ENCODE results near the gene MUC5AC.

MUC5AC gene

GRCh38 chr11:1121331-1121812, 36.4 kb upstream of the MUC5AC start:
- DNase-seq (ENCODE audit: low spot score) = no peak

- DNase-seq (ENCODE audit: low spot score) = no peak
Measured at GRCh38 chr11:1121813-1122663, 35.7 kb upstream of the MUC5AC start.

GRCh38 chr11:1122664-1123002, 35.1 kb upstream of the MUC5AC start:
- no peak for DNase-seq (ENCODE audit: low spot score)

- no peak for DNase-seq (ENCODE audit: low spot score)
Measured at GRCh38 chr11:1123970-1124369, 33.8 kb upstream of the MUC5AC start.

GRCh38 chr11:1125803-1126202, 31.9 kb upstream of the MUC5AC start:
- DNase-seq (ENCODE audit: low spot score) = no peak

GRCh38 chr11:1126491-1126926, 31.2 kb upstream of the MUC5AC start:
- DNase-seq (ENCODE audit: low spot score) = no peak

GRCh38 chr11:1126935-1127663, 30.7 kb upstream of the MUC5AC start:
- no peak for DNase-seq (ENCODE audit: low spot score)

- no peak for DNase-seq (ENCODE audit: low spot score)
Measured at GRCh38 chr11:1127664-1128162, 30.0 kb upstream of the MUC5AC start.

GRCh38 chr11:1128311-1129142, 29.2 kb upstream of the MUC5AC start:
- DNase-seq (ENCODE audit: low spot score) = no peak

- DNase-seq (ENCODE audit: low spot score) = no peak
Measured at GRCh38 chr11:1129143-1129610, 28.6 kb upstream of the MUC5AC start.

GRCh38 chr11:1129611-1130160, 28.1 kb upstream of the MUC5AC start:
- DNase-seq (ENCODE audit: low spot score) = no peak

- DNase-seq (ENCODE audit: low spot score) = no peak
Measured at GRCh38 chr11:1130276-1131032, 27.3 kb upstream of the MUC5AC start.

GRCh38 chr11:1131033-1131911, 26.5 kb upstream of the MUC5AC start:
- no peak for DNase-seq (ENCODE audit: low spot score)

GRCh38 chr11:1134848-1135445, 22.8 kb upstream of the MUC5AC start:
- DNase-seq (ENCODE audit: low spot score) = no peak

GRCh38 chr11:1138097-1138496, 19.7 kb upstream of the MUC5AC start:
- peak; percentile 67 for DNase-seq (ENCODE audit: low spot score)

GRCh38 chr11:1139441-1140083, 18.2 kb upstream of the MUC5AC start:
- DNase-seq (ENCODE audit: low spot score) = peak; percentile 65

- no peak for DNase-seq (ENCODE audit: low spot score)
Measured at GRCh38 chr11:1140642-1141490, 16.9 kb upstream of the MUC5AC start.

GRCh38 chr11:1146365-1146764, 11.4 kb upstream of the MUC5AC start:
- no peak for DNase-seq (ENCODE audit: low spot score)

All from AG08396 (cell line).